GM10847 (cell line): ENCODE data around the gene MPPED2.

Experiments
- POLR2A ChIP-seq: IDR thresholded peaks from 2 replicates; pipeline ENCODE4 v1.6.1; 2011; ENCODE audit not compliant: insufficient read length; ENCODE audit errors: extremely low read depth

MPPED2 gene

GRCh38 chr11:30434901-30435300, 151.3 kb downstream of the MPPED2 start:
- TF ChIP-seq POLR2A, result no peak

DNA sequence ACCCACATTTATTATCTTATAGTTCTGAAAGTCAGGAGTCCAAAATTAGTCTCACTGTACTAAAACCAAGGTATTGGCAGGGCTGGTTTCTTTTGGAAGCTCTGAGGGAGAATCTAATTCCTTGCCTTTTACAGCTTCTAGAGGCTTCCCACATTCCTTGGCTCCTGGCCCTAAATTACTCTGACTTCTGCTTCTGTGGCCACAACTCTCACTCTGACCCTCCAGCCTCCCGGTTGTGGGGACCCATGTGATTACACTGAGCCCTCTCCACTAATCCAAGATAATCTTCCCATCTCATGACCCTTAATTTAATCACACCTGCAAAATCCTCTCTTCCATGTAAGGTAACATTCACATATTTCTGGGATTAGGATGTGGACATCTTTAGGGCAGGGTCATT, 152.3 kb downstream of the MPPED2 start:
- no peak for TF ChIP-seq POLR2A

- no peak for TF ChIP-seq POLR2A
These were observed 153.4 kb downstream of the MPPED2 start for GRCh38 chr11:30432716-30433115.

DNA sequence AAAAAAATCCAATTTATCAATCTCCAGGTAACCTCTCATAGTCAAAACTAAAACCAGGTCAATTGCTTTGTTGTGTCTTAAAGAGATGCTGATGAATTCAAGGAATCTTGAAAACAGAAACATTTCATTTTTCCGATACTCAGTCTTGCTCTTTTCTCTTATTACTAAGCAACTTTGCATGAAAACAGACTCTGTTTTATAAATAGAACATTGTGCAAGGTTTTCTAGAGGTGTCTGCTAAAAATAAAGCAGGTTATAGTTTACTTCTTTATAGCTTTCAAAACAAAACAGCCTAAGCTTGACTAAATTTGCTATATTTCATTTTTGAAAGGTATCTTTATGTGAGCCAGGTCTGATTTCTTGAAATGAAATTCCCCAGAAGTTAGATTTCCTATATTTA, 154.0 kb downstream of the MPPED2 start:
- TF ChIP-seq POLR2A, result no peak

DNA sequence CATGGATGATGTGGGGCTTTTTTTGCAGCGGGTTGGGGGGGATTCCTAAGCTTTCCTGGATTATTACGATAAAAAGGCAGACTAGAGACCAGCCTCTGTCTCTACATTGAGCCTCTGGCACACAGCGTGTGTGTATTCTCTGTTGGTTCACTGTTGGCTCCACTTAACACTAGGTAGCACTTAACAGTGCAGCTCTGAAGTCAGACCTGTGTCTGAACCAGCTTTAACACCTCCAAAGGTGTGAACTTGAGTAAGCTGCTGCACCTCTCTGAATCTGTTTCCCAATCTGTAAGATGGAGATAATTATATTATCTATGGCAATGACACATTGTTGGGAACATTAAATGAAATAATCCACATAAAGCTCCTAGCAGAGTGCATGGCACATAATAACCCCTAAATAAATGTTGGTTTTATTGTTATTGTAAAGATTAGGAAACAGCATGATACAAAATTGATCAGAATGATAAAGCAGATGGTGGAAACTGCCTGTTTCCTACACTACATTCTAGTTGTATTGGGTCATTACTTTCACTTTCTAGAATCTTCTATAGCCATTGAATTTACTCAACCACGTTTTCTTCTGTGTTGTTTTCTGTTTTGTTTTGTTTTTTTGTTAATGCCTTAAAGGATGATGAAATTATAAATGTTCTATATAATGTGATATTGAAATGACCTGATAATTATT, 154.9 kb downstream of the MPPED2 start:
- no peak for TF ChIP-seq POLR2A

GRCh38 chr11:30429550-30429949, 156.6 kb downstream of the MPPED2 start:
- no peak for TF ChIP-seq POLR2A

DNA sequence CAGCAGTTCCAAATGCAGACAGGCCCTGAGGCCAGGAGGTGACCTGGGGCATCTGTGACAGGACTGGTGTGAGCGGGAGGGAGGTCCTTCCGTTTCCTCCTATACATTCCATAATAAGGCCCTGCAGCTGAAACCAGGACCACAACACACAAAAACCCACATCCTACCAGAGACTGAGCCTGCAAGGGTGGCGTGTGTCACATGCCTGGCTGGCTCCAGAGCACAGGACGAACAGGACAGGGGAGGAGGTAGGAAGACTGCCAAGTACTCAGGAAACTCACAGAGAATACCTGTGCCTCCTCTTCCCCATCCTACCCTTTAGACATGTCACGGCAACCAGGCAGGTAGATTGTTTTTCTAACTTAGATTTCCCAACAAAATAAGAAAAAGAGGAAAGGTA, 159.4 kb downstream of the MPPED2 start:
- no peak for TF ChIP-seq POLR2A

DNA sequence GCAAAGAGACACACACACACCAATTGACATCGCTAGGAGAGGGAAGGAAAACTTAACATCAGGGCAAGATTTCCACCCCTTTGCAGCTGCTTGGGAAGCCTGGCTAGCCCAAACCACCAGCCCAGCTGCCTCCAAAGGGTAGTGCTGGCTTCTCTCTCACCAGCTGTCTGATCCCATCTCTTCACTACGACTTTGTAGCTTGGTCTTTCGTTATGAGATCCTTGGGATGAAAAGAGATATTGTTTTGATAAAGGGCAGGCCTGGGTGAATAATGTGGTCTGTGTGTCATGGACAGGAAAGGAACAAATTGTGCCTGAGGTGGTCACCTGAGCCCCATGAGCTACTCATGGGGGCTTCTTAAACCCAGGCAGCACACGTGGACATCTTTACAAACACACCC, 161.3 kb downstream of the MPPED2 start:
- no peak for TF ChIP-seq POLR2A

- TF ChIP-seq POLR2A, result no peak
These were observed 161.8 kb downstream of the MPPED2 start for GRCh38 chr11:30424321-30424720.

DNA sequence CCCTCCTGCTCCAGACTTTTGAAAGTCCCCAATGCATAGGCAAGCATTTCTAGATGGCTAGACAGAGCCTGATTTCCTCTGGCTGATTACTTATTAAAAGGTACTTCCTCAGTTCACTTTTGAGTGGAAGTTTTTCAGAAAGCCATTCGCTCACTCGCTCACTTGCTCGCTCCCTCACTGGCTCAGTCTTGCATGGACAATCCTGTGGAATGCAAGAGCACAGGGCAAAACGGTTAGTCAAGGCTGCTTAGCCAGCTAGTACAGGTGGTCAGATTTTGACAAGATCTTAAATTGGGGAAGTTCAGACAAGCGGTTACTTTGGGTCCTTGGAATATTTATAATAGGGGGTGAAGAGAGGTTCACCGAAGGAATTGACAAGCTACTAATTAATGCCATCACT, 162.3 kb downstream of the MPPED2 start:
- no peak for TF ChIP-seq POLR2A

- no peak for TF ChIP-seq POLR2A
These were observed 162.9 kb downstream of the MPPED2 start for GRCh38 chr11:30423279-30423648.

GRCh38 chr11:30422447-30423278, 163.5 kb downstream of the MPPED2 start:
- TF ChIP-seq POLR2A, result no peak

- TF ChIP-seq POLR2A, result no peak
These were observed 165.8 kb downstream of the MPPED2 start for GRCh38 chr11:30420233-30420787.

- TF ChIP-seq POLR2A, result no peak
These were observed 171.3 kb downstream of the MPPED2 start for GRCh38 chr11:30414806-30415205.

DNA sequence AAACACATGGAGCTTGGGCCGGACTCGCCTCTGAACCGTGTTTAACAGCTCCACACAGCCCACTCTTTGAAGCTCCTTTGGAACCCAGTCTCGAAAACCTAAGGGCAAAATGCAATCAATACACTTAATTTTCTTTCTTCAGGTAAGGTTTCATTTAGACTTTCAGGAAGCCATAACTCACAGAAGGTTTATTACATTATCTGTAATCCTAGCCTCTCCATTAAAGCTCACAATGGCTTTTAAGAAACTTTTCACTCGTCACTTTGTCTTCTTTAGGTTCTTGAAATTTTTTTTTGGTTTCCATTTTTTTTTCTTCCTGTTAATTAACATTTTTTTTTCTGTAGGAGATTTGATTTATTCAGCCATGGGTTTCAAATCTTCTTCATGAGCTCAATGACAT, 171.9 kb downstream of the MPPED2 start:
- TF ChIP-seq POLR2A, result no peak

- TF ChIP-seq POLR2A, result no peak
These were observed 173.6 kb downstream of the MPPED2 start for GRCh38 chr11:30412509-30412908.
